ENCODE data around the gene DRG2.

GRCh38 chr17:18076936-18077335 lies 10.8 kb upstream of the DRG2 start:
- no peak for TF ChIP-seq POLR2A (IDR thresholded peaks at IDR 0.05; ENCODE audit: low read length)
- TF ChIP-seq MAZ (IDR thresholded peaks at IDR 0.05; ENCODE audit: borderline replicate concordance, low read depth, low read length): no peak
- no peak for TF ChIP-seq SREBF2 (IDR thresholded peaks at IDR 0.05)
- TF ChIP-seq HOXA7 (CRISPR knock-in tag; IDR thresholded peaks at IDR 0.05): no peak
- TF ChIP-seq CTCF (IDR thresholded peaks at IDR 0.05): no peak
- TF ChIP-seq USF2 (IDR thresholded peaks at IDR 0.05): no peak
- TF ChIP-seq ESRRA (IDR thresholded peaks at IDR 0.05; ENCODE audit: borderline replicate concordance, low read length): no peak
- TF ChIP-seq REST (IDR thresholded peaks at IDR 0.05): no peak
- TF ChIP-seq BCL3 (IDR thresholded peaks at IDR 0.05): no peak
- TF ChIP-seq EP300 (IDR thresholded peaks at IDR 0.05): no peak
